Subcutaneous adipose tissue (tissue), 4 donors: ENCODE data around the gene LPIN2. TPM values are rescaled to one million over a fixed set of nuclear protein-coding genes. Genes with fewer than 3 reads are reported as not detected.

Experiments used
- total RNA-seq, 4 donors: library from RNA; depleted of rRNA; stranded (reverse); fragments of >200 nt; gene quantifications; one replicate each; pipeline ENCODE4 v1.1.0, GENCODE V29; 2016
- TF ChIP-seq, protein P1 (sequence below): fragments of 450-650 bp; IDR thresholded peaks from one replicate; pipeline ENCODE4 v1.5.1; 2016; ENCODE audit warnings: low read depth, mild to moderate bottlenecking, control low read depth, antibody characterized with exemption, moderate library complexity

Gene LPIN2
- total RNA-seq, 4 donors from 2014 or later: 23.8 to 33.3 (median 29.1) TPM

DNA sequence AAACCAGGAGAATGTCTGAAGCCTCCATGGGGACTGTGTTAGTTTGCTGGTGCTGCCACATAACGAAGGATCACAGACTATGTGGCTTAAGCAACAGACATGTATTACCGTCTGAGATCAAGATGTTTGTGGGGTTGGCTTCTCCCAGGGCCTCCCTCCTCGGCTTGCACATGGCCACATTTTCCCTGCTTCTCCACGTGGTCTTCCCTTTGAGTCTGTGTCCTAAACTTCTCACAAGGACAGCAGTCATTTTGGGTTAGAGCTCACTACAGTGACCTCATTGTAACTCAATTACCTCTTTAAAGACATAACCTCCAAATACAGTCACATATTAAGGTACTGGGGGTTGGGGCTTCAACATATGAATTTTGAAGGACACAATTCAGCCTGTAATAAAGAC lies 44.6 kb upstream of the LPIN2 start:
- TF ChIP-seq, protein P1, sequence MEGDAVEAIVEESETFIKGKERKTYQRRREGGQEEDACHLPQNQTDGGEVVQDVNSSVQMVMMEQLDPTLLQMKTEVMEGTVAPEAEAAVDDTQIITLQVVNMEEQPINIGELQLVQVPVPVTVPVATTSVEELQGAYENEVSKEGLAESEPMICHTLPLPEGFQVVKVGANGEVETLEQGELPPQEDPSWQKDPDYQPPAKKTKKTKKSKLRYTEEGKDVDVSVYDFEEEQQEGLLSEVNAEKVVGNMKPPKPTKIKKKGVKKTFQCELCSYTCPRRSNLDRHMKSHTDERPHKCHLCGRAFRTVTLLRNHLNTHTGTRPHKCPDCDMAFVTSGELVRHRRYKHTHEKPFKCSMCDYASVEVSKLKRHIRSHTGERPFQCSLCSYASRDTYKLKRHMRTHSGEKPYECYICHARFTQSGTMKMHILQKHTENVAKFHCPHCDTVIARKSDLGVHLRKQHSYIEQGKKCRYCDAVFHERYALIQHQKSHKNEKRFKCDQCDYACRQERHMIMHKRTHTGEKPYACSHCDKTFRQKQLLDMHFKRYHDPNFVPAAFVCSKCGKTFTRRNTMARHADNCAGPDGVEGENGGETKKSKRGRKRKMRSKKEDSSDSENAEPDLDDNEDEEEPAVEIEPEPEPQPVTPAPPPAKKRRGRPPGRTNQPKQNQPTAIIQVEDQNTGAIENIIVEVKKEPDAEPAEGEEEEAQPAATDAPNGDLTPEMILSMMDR: no peak

GRCh38 chr18:3056311-3056710 lies 43.4 kb upstream of the LPIN2 start:
- TF ChIP-seq, protein P1: no peak

GRCh38 chr18:3055816-3056215 lies 42.9 kb upstream of the LPIN2 start:
- TF ChIP-seq, protein P1: no peak

DNA sequence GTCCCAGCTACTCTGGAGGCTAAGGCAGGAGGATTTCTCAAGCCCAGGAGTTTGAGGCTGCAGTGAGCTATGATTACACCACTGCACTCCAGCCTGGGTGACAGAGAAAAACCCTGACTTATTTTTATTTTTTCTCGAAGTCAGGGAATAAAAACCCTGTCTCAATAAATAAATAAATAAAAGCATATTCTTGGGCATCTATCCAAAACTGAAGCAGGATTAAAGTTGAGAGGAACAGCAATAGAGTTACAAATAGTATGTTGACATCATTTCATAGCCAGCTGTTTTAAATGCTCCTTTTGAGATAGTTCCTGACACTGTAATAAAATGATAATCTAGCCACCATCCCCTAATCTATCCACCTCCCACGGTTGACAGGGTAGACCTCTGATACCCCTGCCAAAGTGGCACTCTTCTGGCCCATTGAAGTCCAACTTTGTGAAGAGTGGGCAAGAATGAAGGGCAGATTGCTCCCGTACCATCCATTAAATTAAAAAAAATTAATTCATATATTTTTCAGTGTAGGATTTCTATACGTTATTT lies 42.3 kb upstream of the LPIN2 start:
- TF ChIP-seq, protein P1: no peak

DNA sequence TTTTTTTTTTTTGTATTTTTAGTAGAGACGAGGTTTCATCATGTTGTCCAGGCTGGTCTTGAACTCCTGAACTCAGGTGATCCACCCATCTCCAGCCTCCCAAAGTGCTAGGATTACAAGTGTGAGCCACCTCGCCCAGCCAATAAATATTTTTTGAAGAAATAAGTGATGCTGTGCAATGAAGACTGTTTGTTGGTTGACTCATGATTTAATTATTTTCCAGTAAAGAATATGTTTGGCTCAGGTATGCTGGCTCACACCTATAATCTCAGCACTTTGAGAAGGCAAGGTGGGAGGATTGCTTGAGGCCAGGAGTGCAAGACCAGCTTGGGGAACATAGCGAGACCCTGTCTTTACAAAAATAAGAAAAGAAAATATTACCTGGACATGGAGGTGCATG lies 41.8 kb upstream of the LPIN2 start:
- TF ChIP-seq, protein P1: no peak

DNA sequence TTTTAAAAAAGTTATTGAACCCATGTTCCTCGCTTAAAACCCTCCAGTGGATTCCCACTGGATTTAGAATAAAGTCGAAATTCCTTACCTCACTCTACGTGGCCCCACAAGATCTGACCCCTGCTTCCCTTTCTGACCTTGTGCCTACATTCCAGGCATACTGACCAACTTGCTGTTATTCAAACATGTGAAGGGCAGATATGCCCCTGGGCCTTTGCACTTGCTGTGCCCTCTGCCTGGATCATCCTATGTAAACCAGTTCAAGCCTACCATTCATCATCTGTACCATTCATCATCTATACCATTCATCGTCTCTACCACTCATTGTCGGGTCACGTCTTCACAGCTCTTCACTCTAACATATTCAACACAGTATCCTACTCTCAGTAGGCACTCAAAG lies 41.3 kb upstream of the LPIN2 start:
- TF ChIP-seq, protein P1: no peak

DNA sequence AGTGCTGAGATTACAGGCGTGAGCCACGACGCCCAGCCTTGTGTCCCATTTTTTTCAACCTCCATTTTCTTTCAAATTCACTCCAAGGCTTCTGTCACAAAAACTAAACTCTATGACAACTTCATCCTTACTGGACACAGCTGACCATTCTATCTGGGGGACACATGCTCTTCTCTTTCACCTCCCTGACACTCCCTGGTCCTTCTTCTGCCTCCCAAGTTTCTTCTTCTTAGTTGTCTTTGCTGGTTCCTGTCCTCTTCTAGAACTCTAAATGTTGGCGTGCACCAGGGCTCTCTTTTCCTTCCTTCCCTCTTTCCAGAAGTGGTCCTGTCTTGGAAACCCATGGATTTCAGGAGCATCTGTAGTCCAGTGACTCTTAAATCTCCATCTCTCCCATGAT lies 40.1 kb upstream of the LPIN2 start:
- TF ChIP-seq, protein P1: no peak

DNA sequence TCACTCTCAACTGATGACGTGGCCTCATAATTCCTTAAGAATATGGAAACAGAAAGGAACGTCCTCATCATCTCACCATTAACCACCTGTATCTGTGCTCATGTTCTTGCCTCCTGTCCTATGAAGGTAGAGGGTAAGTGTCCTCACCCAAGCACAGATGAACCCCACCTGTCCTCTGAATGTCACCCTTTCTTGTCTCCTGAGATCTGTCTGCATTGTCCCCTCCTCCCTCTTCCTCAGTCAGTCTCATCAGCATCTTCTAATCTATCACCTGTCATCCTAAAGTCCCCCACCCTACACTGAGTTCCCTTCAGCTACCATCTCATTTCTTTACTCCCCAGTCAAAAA lies 39.4 kb upstream of the LPIN2 start:
- TF ChIP-seq, protein P1: no peak
